HCT116 (cell line): ENCODE measurements around the gene TM7SF2. TPM values are rescaled to one million over a fixed set of nuclear protein-coding genes. Genes with fewer than 3 reads are reported as not detected.

ENCODE experiments used
- ATAC-seq: fragments of 200-7000 bp; cut with Tn5 transposase; 2 replicates; pipeline ENCODE4 v1.9.1; 2020; ENCODE audit warnings: mild to moderate bottlenecking, moderate library complexity
- BruUV-seq: library from RNA; stranded (reverse); fragments of 400-500 nt; replicated peaks from 2 replicates; lab custom pipeline; 2021; lab: Mats Ljungman, UMichigan
- CTCF ChIA-PET: fragments of 300-600 bp; sonication (Branson Sonifier 250); formaldehyde crosslinking; loops from one replicate; lab custom pipeline; 2021; ENCODE audit warnings: antibody characterized with exemption; lab: Charles Lee
- POLR2A ChIA-PET: fragments of 300-600, 350-600 bp; sonication (Branson Sonifier 250); formaldehyde crosslinking; loops from one replicate; lab custom pipeline; 2021; ENCODE audit warnings: antibody characterized with exemption; lab: Charles Lee
- RAD21 ChIA-PET, 2 experiments: fragments of 300-600 bp; sonication (Branson Sonifier 250); formaldehyde crosslinking; loops; one replicate each; lab custom pipeline; 2023; ENCODE audit warnings: low total read pairs in 2 of 2; ENCODE audit not compliant: uncharacterized antibody in 2 of 2, unreplicated experiment in 2 of 2, low non-redundant PET in 1 of 2; lab: Charles Lee
- DNase-seq: peaks from one replicate; pipeline ENCODE4 v3.0.0-alpha.2; 2010; ENCODE audit warnings: low read depth, low spot score
- H2AFZ ChIP-seq: fragments of 200-600 bp; shearing (Covaris generic), sonication (generic); 2 replicates; pipeline ENCODE4 v1.6.1; 2017; ENCODE audit warnings: low read depth, mixed run types, mixed read lengths, antibody characterized with exemption, low read length; ENCODE audit not compliant: poor library complexity, severe bottlenecking
- H3K27ac ChIP-seq: 2 replicates; pipeline ENCODE4 v1.5.1; 2012; ENCODE audit warnings: low read depth, low read length
- H3K27me3 ChIP-seq: fragments of 200-600 bp; sonication (generic); 2 replicates; pipeline ENCODE4 v1.6.1; 2016; ENCODE audit warnings: mixed run types, low read length, mixed read lengths; ENCODE audit not compliant: insufficient read depth
- H3K36me3 ChIP-seq, 2 experiments: fragments of 200-500 bp in 1 of 2; fragments of 200-600 bp in 1 of 2; sonication (Bioruptor generic) in 1 of 2; sonication (generic) in 1 of 2; 2 replicates each; pipeline versions ENCODE4 v1.5.1 to v1.6.1; 2014 to 2016; ENCODE audit warnings: low read length in 2 of 2, inconsistent platforms in 1 of 2, mixed read lengths in 1 of 2, mixed run types in 1 of 2; ENCODE audit not compliant: insufficient read depth in 2 of 2, control insufficient read depth in 1 of 2
- H3K4me1 ChIP-seq, 2 experiments: fragments of 200-600 bp in 1 of 2; sonication (generic) in 1 of 2; 2 replicates each; pipeline versions ENCODE4 v1.5.1 to v1.6.1; 2012 to 2017; ENCODE audit warnings: low read length in 2 of 2, inconsistent platforms in 1 of 2, mild to moderate bottlenecking in 1 of 2, mixed read lengths in 1 of 2, mixed run types in 1 of 2, moderate library complexity in 1 of 2; ENCODE audit not compliant: insufficient read depth in 2 of 2, control insufficient read depth in 1 of 2
- H3K4me2 ChIP-seq: fragments of 200-600 bp; sonication (generic); 2 replicates; pipeline ENCODE4 v1.6.1; 2017; ENCODE audit warnings: mixed run types, low read length, mixed read lengths
- H3K4me3 ChIP-seq, 2 experiments: fragments of 200-600 bp in 1 of 2; sonication (generic) in 1 of 2; replicated peaks in 1 of 2; 2 replicates each; pipeline ENCODE4 v1.5.1; 2011 to 2016; ENCODE audit warnings: low read length in 2 of 2, control low read depth in 1 of 2, low read depth in 1 of 2, mild to moderate bottlenecking in 1 of 2, mixed read lengths in 1 of 2, mixed run types in 1 of 2
- H3K79me2 ChIP-seq: fragments of 200-600 bp; sonication (generic); 2 replicates; pipeline ENCODE4 v1.6.1; 2017; ENCODE audit warnings: mild to moderate bottlenecking, mixed run types, low read length, moderate library complexity, mixed read lengths; ENCODE audit not compliant: insufficient read depth
- H3K9ac ChIP-seq: fragments of 200-600 bp; sonication (generic); 2 replicates; pipeline ENCODE4 v1.6.1; 2016; ENCODE audit warnings: low read length, mixed read lengths
- H3K9me2 ChIP-seq: fragments of 200-600 bp; sonication (generic), shearing (Covaris generic); 2 replicates; pipeline ENCODE4 v1.6.1; 2017; ENCODE audit warnings: mixed run types, mild to moderate bottlenecking, moderate library complexity; ENCODE audit not compliant: insufficient read depth
- H3K9me3 ChIP-seq, 2 experiments: fragments of 200-500 bp in 1 of 2; fragments of 200-600 bp in 1 of 2; sonication (Bioruptor generic) in 1 of 2; sonication (generic) in 1 of 2; 2 replicates each; pipeline ENCODE4 v1.6.1; 2014 to 2017; ENCODE audit warnings: low read length in 2 of 2, mixed read lengths in 2 of 2, inconsistent platforms in 1 of 2, low read depth in 1 of 2, mild to moderate bottlenecking in 1 of 2, mixed run types in 1 of 2, moderate library complexity in 1 of 2; ENCODE audit not compliant: control insufficient read depth in 1 of 2, insufficient read depth in 1 of 2
- H4K20me1 ChIP-seq: fragments of 200-600 bp; sonication (generic), shearing (Covaris generic); 2 replicates; pipeline ENCODE4 v1.6.1; 2017; ENCODE audit warnings: mixed run types, mild to moderate bottlenecking, moderate library complexity; ENCODE audit not compliant: insufficient read depth
- EZH2 ChIP-seq: fragments of 200-600 bp; sonication (generic); IDR thresholded peaks from 2 replicates; pipeline ENCODE4 v1.6.1; 2017; ENCODE audit warnings: antibody characterized with exemption, mixed run types
- FOSL1 ChIP-seq: IDR thresholded peaks from 2 replicates; pipeline ENCODE4 v1.6.1; 2012; ENCODE audit warnings: low read depth
- ZBTB33 ChIP-seq: IDR thresholded peaks from 2 replicates; pipeline ENCODE4 v1.6.1; 2011; ENCODE audit warnings: mild to moderate bottlenecking, low read length, moderate library complexity; ENCODE audit not compliant: insufficient replicate concordance; ENCODE audit errors: extremely low read depth
- intact Hi-C: fragments of 100-400 bp; cut with micrococcal nuclease; formaldehyde crosslinking; loops from 2 replicates; pipeline ENCODE4 v1.10.0; 2022
- microRNA-seq: library from miRNA; unstranded; fragments of <30 nt; microRNA quantifications from one replicate; pipeline ENCODE4, GENCODE V29; 2016; ENCODE audit warnings: borderline number of aligned reads
- total RNA-seq: library from RNA; stranded (reverse); gene quantifications from one replicate; pipeline ENCODE4 v1.2.1, GENCODE V29; 2021; ENCODE audit not compliant: unreplicated experiment

The TM7SF2 gene
- total RNA-seq, 1 experiment from 2014 or later: 52.9 TPM

DNA sequence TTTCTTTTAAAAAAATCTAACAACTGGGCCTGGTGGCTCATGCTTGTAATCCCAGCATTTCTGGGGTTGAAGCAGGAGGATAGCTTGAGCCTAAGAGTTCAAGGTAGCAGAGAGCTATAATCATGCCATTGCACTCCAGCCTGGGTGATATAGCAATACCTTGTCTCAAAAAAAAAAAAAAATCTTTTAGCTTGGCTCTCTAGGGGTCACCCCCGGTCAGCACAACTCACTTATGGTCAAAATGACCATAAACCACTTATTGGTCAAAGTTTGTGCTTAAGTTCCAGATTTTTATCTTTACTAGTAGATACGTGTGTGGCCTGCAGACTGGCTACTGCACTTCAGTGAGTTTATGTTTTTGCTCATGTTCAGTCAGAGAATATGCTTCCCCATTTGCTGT is 52.0 kb downstream of the TM7SF2 start:
- intact Hi-C loops: no loop called here
- Histone ChIP-seq H4K20me1 (no peaks in the 10 kb centered on the region), H3K9me2 (no peaks in the 10 kb centered on the region), H3K79me2 (no peaks in the 10 kb centered on the region), H3K9ac (no peak overlapping the region), H3K9me3 (no peaks in the 10 kb centered on the region), H2AFZ (no peak overlapping the region), H3K27ac (no peak overlapping the region), H3K4me3 (no peak overlapping the region), H3K4me2 (no peak overlapping the region), H3K27me3 (no peaks in the 10 kb centered on the region), H3K36me3 (no peaks in the 10 kb centered on the region), H3K4me1 (no peaks in the 10 kb centered on the region; a peak in 1 of 4 replicates)
- ChIA-PET RAD21 (no interaction called here), CTCF (no interaction called here), POLR2A (no interaction called here)
- DNase-seq: no peak
- no peak for ATAC-seq
- TF ChIP-seq FOSL1: no peak
- no peak for TF ChIP-seq ZBTB33
- no peak for TF ChIP-seq EZH2
- no TSS peak for BruUV-seq

Small RNA genes lying within 50 kb of the gene (microRNA-seq; reads per million reads assigned to microRNA genes)
- gene MIR6751: not detected

Other genes with a start within 250 kb of the TM7SF2 start
- gene EHD1, start 233.3 kb upstream of the TM7SF2 start, total RNA-seq: 48.1 TPM
- 24.7 TPM for gene ATG2A, start 194.7 kb upstream of the TM7SF2 start, total RNA-seq
- 10.9 TPM for gene PPP2R5B, start 187.2 kb upstream of the TM7SF2 start, total RNA-seq
- gene GPHA2, start 176.0 kb upstream of the TM7SF2 start, total RNA-seq: not detected
- not detected for gene MAJIN, start 139.8 kb upstream of the TM7SF2 start, total RNA-seq
- 2.1 TPM for gene BATF2, start 114.9 kb upstream of the TM7SF2 start, total RNA-seq
- 68.7 TPM for gene ARL2, start 97.7 kb upstream of the TM7SF2 start, total RNA-seq
- 16.8 TPM for gene SNX15, start 84.4 kb upstream of the TM7SF2 start, total RNA-seq
- 36.9 TPM for gene SAC3D1, start 70.7 kb upstream of the TM7SF2 start, total RNA-seq
- not detected for gene NAALADL1, start 53.3 kb upstream of the TM7SF2 start, total RNA-seq
- 72.1 TPM for gene CDCA5, start 27.8 kb upstream of the TM7SF2 start, total RNA-seq
- gene ZFPL1, start 27.6 kb upstream of the TM7SF2 start, total RNA-seq: 35.3 TPM
- gene VPS51, start 15.7 kb upstream of the TM7SF2 start, total RNA-seq: 89.5 TPM
- 18.8 TPM for gene ZNHIT2, start 5.8 kb downstream of the TM7SF2 start, total RNA-seq
- gene FAU, start 10.3 kb downstream of the TM7SF2 start, total RNA-seq: 1,073 TPM
- 77.5 TPM for gene MRPL49, start 10.4 kb downstream of the TM7SF2 start, total RNA-seq
- 45.9 TPM for gene SYVN1, start 22.6 kb downstream of the TM7SF2 start, total RNA-seq
- 1.2 TPM for gene SPDYC, start 58.4 kb downstream of the TM7SF2 start, total RNA-seq
- gene CAPN1, start 70.1 kb downstream of the TM7SF2 start, total RNA-seq: 279 TPM
- 20.0 TPM for gene POLA2, start 150.1 kb downstream of the TM7SF2 start, total RNA-seq
- 15.4 TPM for gene CDC42EP2, start 203.0 kb downstream of the TM7SF2 start, total RNA-seq
- gene DPF2, start 222.0 kb downstream of the TM7SF2 start, total RNA-seq: 72.0 TPM
- gene TIGD3, start 242.9 kb downstream of the TM7SF2 start, total RNA-seq: 2.4 TPM